ENCODE measurements around the gene PI4KB. TPM values are rescaled to one million over a fixed set of nuclear protein-coding genes. Genes with fewer than 3 reads are reported as not detected.
A peak's percentile ranks its signal among the peaks of the same experiment; 100 is the strongest.

The PI4KB gene
- total RNA-seq, 1 donor from 2014 or later, result 52.0 TPM

DNA sequence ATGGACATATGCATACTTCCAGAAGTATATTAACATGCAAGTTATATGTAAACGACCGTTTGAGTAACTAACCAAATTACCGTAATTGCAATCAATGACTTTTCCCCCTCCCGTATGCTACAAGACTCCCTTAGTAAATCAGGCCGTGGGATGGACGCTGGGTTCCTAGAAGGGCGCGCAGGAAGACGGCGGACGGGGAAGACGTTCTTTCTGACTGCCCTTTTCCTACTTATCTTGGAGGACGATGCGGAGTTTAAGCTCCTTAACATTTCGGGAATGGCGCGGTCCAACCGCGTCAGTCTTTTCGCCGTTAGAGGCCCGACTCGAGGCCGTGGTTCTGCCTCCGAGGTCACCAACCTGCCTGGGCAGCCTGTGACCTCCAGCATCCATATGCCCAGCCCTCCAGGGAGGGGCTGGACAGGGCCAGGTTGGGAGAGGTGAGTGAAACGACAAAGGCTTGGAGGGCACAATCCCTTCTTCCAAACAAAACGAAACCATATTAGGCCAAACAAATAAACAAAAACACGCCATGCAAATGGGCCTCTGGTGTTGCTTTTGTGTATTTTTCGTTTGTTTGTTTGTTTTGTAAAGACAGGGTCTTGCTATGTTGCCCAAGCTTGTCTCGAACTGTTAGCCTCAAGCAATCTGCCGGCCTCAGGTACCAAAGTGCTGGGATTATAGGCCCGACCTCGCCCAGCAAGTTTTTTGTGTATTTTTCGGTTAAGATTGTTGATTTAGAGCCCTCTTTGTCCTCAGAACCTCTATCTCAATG, 873 bp upstream of the PI4KB start:
- Mint-ChIP-seq H3K4me1 (peaks cover 32% of the 10 kb centered on the region), H3K9me3 (no peaks in the 10 kb centered on the region), H3K4me3 (peak overlapping the region; percentile 94), H3K27me3 (ENCODE audit: low read depth) (no peaks in the 10 kb centered on the region), H3K36me3 (ENCODE audit: low read depth) (no peaks in the 10 kb centered on the region), H3K27ac (ENCODE audit: unreplicated experiment) (peak overlapping the region; percentile 95)
- TF ChIP-seq, protein P1, sequence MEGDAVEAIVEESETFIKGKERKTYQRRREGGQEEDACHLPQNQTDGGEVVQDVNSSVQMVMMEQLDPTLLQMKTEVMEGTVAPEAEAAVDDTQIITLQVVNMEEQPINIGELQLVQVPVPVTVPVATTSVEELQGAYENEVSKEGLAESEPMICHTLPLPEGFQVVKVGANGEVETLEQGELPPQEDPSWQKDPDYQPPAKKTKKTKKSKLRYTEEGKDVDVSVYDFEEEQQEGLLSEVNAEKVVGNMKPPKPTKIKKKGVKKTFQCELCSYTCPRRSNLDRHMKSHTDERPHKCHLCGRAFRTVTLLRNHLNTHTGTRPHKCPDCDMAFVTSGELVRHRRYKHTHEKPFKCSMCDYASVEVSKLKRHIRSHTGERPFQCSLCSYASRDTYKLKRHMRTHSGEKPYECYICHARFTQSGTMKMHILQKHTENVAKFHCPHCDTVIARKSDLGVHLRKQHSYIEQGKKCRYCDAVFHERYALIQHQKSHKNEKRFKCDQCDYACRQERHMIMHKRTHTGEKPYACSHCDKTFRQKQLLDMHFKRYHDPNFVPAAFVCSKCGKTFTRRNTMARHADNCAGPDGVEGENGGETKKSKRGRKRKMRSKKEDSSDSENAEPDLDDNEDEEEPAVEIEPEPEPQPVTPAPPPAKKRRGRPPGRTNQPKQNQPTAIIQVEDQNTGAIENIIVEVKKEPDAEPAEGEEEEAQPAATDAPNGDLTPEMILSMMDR (conservative IDR thresholded peaks at IDR 0.05), result no peak
- DNase-seq (ENCODE audit: low read depth, low spot score), result peak; percentile 15

DNA sequence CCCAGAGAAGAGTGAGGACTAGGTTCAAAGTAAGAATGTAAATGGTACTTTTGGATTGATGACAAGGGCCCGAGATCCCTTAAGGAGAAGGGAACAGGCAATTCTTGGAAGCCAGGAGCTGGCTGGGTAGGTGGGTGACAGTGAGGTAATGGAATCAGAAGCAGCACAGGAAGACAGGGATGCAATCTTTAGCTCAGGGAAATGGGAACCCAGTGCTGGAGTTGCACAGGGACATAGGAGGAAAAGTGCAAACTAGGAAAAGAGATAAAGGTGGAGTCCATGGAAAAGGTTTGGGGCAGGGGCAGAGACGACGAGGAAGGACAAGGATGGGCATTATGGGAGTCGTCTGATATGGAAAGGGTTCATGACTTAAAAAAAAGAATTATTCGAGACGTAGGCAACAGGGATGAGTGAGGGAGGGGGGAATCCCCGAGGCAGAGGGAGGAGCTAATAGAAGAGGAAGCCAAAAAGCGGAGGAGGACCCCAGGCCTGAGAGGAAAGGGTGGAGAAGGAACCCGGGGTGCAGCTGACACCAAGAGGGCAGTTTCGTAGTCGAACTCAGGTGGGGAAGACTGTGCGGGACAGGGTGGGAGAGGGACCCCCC, 495 bp downstream of the PI4KB start:
- no peaks in the 10 kb centered on the region for H3K27me3 Mint-ChIP-seq (ENCODE audit: low read depth)
- H3K4me1 Mint-ChIP-seq, result peaks cover 32% of the 10 kb centered on the region
- DNase-seq (ENCODE audit: low read depth, low spot score), result no peak
- H3K9me3 Mint-ChIP-seq, result no peaks in the 10 kb centered on the region
- H3K4me3 Mint-ChIP-seq, result peak overlapping the region; percentile 94
- no peaks in the 10 kb centered on the region for H3K36me3 Mint-ChIP-seq (ENCODE audit: low read depth)
- TF ChIP-seq, protein P1 (conservative IDR thresholded peaks at IDR 0.05), result no peak
- H3K27ac Mint-ChIP-seq (ENCODE audit: unreplicated experiment), result peak overlapping the region; percentile 98

DNA sequence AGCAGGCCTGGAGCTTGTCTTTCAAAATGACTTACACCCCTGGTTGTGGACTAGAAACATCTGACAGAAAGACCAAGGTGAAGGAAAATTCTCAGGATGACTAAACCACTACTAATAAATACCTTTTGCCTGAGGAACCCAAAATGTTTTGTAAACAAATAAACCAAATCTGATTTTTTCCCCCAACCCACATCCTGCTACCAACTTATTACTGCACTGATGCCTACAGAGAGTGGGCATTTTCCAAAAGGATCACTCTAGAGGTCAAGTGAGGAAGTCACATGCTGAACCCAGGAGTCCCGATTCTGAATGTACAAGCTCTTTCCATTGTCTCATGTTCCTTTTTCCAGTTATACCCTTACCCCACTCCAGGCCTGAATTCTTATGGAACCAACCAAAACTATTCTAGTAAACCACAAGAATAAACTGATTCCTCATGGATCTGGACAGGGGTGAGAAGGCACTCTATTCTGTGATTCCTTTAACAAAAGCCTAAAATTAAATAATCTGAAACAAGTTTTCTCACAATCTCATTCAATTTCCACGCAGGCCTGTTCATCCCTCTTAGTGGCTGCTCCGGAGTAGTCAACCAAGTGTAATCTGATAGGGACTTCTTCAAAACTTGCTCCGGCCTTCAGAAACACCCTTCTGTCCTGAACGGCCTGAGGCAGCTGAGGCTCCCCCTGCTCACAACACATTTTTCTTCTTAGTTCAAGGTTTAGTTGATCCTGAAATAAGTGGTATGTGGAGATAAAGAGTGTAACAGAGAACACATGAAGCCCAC, 1.4 kb downstream of the PI4KB start:
- Mint-ChIP-seq H3K36me3 (ENCODE audit: low read depth) (no peaks in the 10 kb centered on the region), H3K4me1 (peaks cover 32% of the 10 kb centered on the region), H3K27me3 (ENCODE audit: low read depth) (no peaks in the 10 kb centered on the region), H3K27ac (ENCODE audit: unreplicated experiment) (peak overlapping the region; percentile 98), H3K9me3 (no peaks in the 10 kb centered on the region), H3K4me3 (peak overlapping the region; percentile 94)
- no peak for DNase-seq (ENCODE audit: low read depth, low spot score)
- TF ChIP-seq, protein P1 (conservative IDR thresholded peaks at IDR 0.05), result no peak

DNA sequence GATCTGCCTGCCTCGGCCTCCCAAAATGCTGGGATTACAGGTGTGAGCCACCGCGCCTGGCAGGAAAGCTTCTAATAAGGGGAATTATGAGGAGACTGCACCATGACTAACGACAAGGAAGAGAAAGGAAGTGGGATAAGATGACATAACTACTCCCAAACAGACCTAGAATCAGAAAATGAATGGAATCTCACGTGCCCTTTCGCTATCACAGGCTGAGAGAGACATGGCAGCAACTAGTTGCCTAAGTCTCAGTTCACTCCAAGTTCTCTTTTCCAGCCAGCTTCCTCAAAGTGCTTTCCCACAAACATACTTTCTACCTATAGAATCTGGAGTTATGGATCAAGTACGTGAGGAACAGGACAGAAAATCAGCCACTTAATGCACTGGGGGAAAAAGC, 2.0 kb downstream of the PI4KB start:
- no peak overlapping the region for H3K27ac Mint-ChIP-seq (ENCODE audit: unreplicated experiment)
- H3K9me3 Mint-ChIP-seq, result no peaks in the 10 kb centered on the region
- no peaks in the 10 kb centered on the region for H3K27me3 Mint-ChIP-seq (ENCODE audit: low read depth)
- no peaks in the 10 kb centered on the region for H3K36me3 Mint-ChIP-seq (ENCODE audit: low read depth)
- H3K4me1 Mint-ChIP-seq, result peaks cover 32% of the 10 kb centered on the region
- TF ChIP-seq, protein P1 (conservative IDR thresholded peaks at IDR 0.05), result no peak
- DNase-seq (ENCODE audit: low read depth, low spot score), result no peak
- H3K4me3 Mint-ChIP-seq, result peak overlapping the region; percentile 94

DNA sequence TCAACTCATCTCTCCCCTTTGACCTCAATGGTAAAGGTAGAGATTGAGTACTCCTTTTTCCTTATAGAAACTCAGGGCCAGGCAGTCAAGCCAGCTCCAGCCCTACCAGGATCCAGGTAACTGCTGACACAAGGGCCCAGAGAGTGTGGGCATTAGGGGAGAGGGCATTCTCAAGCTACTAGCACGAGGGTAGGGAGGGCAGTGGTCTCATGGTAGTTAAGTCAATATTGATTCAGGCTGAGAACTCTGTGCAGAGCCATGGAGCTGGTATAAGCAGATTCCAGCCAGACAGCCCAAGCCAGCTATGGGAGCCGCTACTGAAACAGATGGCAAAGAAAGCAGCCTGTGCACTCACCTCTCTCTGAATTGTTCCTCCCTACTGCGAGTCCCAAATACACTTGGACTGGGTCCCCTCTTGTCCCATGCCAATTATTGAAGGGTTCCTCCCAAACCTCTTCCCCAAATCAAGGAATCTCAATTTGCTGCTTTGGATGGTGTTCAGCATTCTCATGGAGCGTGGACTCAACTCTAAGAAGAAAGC, 2.8 kb downstream of the PI4KB start:
- H3K36me3 Mint-ChIP-seq (ENCODE audit: low read depth), result no peaks in the 10 kb centered on the region
- DNase-seq (ENCODE audit: low read depth, low spot score), result no peak
- TF ChIP-seq, protein P1 (conservative IDR thresholded peaks at IDR 0.05), result no peak
- H3K9me3 Mint-ChIP-seq, result no peaks in the 10 kb centered on the region
- no peaks in the 10 kb centered on the region for H3K27me3 Mint-ChIP-seq (ENCODE audit: low read depth)
- H3K27ac Mint-ChIP-seq (ENCODE audit: unreplicated experiment), result no peak overlapping the region
- H3K4me1 Mint-ChIP-seq, result peaks cover 32% of the 10 kb centered on the region
- peak overlapping the region; percentile 31 for H3K4me3 Mint-ChIP-seq

Data from neural crest cell (in vitro differentiated cells).